ENCODE data around the gene SLC35B2. TPM values are rescaled to one million over a fixed set of nuclear protein-coding genes. Genes with fewer than 3 reads are reported as not detected.

Gene SLC35B2
- total and polyA plus RNA-seq, 2 experiments from 2014 or later: 14.0 to 30.9 TPM

- Mint-ChIP-seq H3K9me3 (no peaks in the 10 kb centered on the region), H3K36me3 (ENCODE audit: low read depth) (peaks cover 57% of the 10 kb centered on the region), H3K4me3 (no peak overlapping the region), H3K27me3 (ENCODE audit: insufficient read depth, low read depth, poor library complexity) (peaks cover 26% of the 10 kb centered on the region), H3K27ac (no peak overlapping the region; the same call in 1 of the 2 replicates), H3K4me1 (peaks cover 13% of the 10 kb centered on the region)
- H3K27me3 ChIP-seq (ENCODE audit: insufficient read depth): peaks cover 28% of the 10 kb centered on the region
- H3K27ac ChIP-seq (ENCODE audit: low read depth): no peak overlapping the region
- H3F3A ChIP-seq (replicated peaks; ENCODE audit: low read depth): peaks cover 15% of the 10 kb centered on the region; the same call in 1 of the 2 replicates
- H3K4me3 ChIP-seq: no peak overlapping the region
- no peaks in the 10 kb centered on the region for H3K9me2 ChIP-seq (ENCODE audit: insufficient read depth)
- peaks cover 7% of the 10 kb centered on the region; the same call in 1 of the 2 replicates for H3K36me3 ChIP-seq (ENCODE audit: insufficient read depth)
- H4K20me1 ChIP-seq (replicated peaks; ENCODE audit: insufficient read depth): 0 out of 2 replicates have a peak, but pooled peaks cover 3% of the 10 kb centered on the region
- no peak overlapping the region for H2AFZ ChIP-seq
- DNase-seq (ENCODE audit: low spot score) (no peak), ATAC-seq (no peak)
- no peaks in the 10 kb centered on the region; the same call in 1 of the 2 replicates for H3K4me1 ChIP-seq (ENCODE audit: insufficient read depth)
- H3K79me2 ChIP-seq (replicated peaks; ENCODE audit: insufficient read depth): no peaks in the 10 kb centered on the region
- no peak for TF ChIP-seq ETS1 (IDR thresholded peaks at IDR 0.05)
- no peak for TF ChIP-seq CREB1 (CRISPR knock-in tag; IDR thresholded peaks at IDR 0.05; ENCODE audit: low read depth)
- TF ChIP-seq NANOG (IDR thresholded peaks at IDR 0.05; ENCODE audit: borderline replicate concordance): no peak
- TF ChIP-seq ZNF114 (CRISPR knock-in tag; IDR thresholded peaks at IDR 0.05): no peak
- TF ChIP-seq STAT1 (IDR thresholded peaks at IDR 0.05; ENCODE audit: unreplicated experiment): no peak
- TF ChIP-seq POLR2AphosphoS5 (IDR thresholded peaks at IDR 0.05; ENCODE audit: low read depth): no peak
- TF ChIP-seq JUNB (IDR thresholded peaks at IDR 0.05; ENCODE audit: unreplicated experiment): no peak
- no peak for TF ChIP-seq EZH2 (IDR thresholded peaks at IDR 0.05; ENCODE audit: low read depth, unreplicated experiment)
- no peak for TF ChIP-seq EZH2phosphoT487 (IDR thresholded peaks at IDR 0.05; ENCODE audit: unreplicated experiment)
- TF ChIP-seq CTCF (conservative IDR thresholded peaks at IDR 0.05; ENCODE audit: low read depth in 2 of 2): no peak
- no peak for TF ChIP-seq ZNF462 (CRISPR knock-in tag; IDR thresholded peaks at IDR 0.05)
- TF ChIP-seq ZNF331 (CRISPR knock-in tag; IDR thresholded peaks at IDR 0.05; ENCODE audit: low read depth): no peak
- no peak for TF ChIP-seq REST (IDR thresholded peaks at IDR 0.05; ENCODE audit: unreplicated experiment)
- no peak overlapping the region for H3K4me2 ChIP-seq
These were observed 43.0 kb upstream of the SLC35B2 start for GRCh38 chr6:44300292-44300823.

Measured in GM23338 (cell line).